Activated CD4-positive, alpha-beta T cell treated with anti-CD3 and anti-CD28 coated beads, Interleukin-2, amount 10 ng/mL, durations not matched to agents 7 days and 5 days (primary cell): ENCODE results near the gene TLR1. TPM values are rescaled to one million over a fixed set of nuclear protein-coding genes. Genes with fewer than 3 reads are reported as not detected.
"Not testable (repeated sequence)": the region's sequence is repeated elsewhere in the genome, so short reads cannot be mapped to it uniquely, and the experiment has no call there.

Experiments used
- CTCF ChIA-PET: fragments of 350-600 bp; sonication (Branson Sonifier 250); formaldehyde crosslinking; loops from one replicate; lab custom pipeline; 2021; ENCODE audit warnings: antibody characterized with exemption; lab: Charles Lee
- POLR2A ChIA-PET: fragments of 350-600 bp; sonication (Branson Sonifier 250); formaldehyde crosslinking; loops from one replicate; lab custom pipeline; 2021; ENCODE audit warnings: antibody characterized with exemption; lab: Charles Lee
- DNase-seq: peaks from one replicate; pipeline ENCODE4 v3.0.0-alpha.2; 2020
- H3K27ac Mint-ChIP-seq: one replicate; pipeline ENCODE4 v1.8.0; 2021; ENCODE audit warnings: mild to moderate bottlenecking, moderate library complexity, mixed read lengths
- H3K27me3 Mint-ChIP-seq: one replicate; pipeline ENCODE4 v1.8.0; 2021; ENCODE audit warnings: mixed read lengths
- H3K36me3 Mint-ChIP-seq: one replicate; pipeline ENCODE4 v1.8.0; 2021; ENCODE audit warnings: low read depth, mixed read lengths
- H3K4me1 Mint-ChIP-seq: one replicate; pipeline ENCODE4 v1.8.0; 2021; ENCODE audit warnings: mixed read lengths
- H3K4me3 Mint-ChIP-seq: one replicate; pipeline ENCODE4 v1.8.0; 2021; ENCODE audit warnings: mild to moderate bottlenecking, moderate library complexity, mixed read lengths
- H3K9me3 Mint-ChIP-seq: one replicate; pipeline ENCODE4 v1.8.0; 2021; ENCODE audit warnings: mixed read lengths
- total RNA-seq, 2 experiments: library from RNA; stranded (reverse); gene quantifications; one replicate each; pipeline ENCODE4 v1.2.3, GENCODE V29; 2021

TLR1 gene
- total RNA-seq, 2 experiments from 2014 or later: 19.5 to 21.0 TPM

- peaks cover 11% of the 10 kb centered on the region for H3K36me3 Mint-ChIP-seq
- CTCF ChIA-PET: interaction anchor here (0.6 kb wide), 1 partner anchor 909 kb away, joined by 3 read pairs; no protein-coding TSS in a partner anchor
These were observed 17.1 kb upstream of the TLR1 start for GRCh38 chr4:38821739-38822138.

GRCh38 chr4:38820329-38821061 is 15.9 kb upstream of the TLR1 start:
- H3K9me3 Mint-ChIP-seq: peaks cover 15% of the 10 kb centered on the region
- peaks cover 2% of the 10 kb centered on the region for H3K27me3 Mint-ChIP-seq
- H3K27ac Mint-ChIP-seq: peak overlapping the region; percentile 33
- DNase-seq: no peak
- ChIA-PET POLR2A (no interaction called here), CTCF (no interaction called here)
- peaks cover 11% of the 10 kb centered on the region for H3K36me3 Mint-ChIP-seq
- H3K4me1 Mint-ChIP-seq: peaks cover 17% of the 10 kb centered on the region
- no peak overlapping the region for H3K4me3 Mint-ChIP-seq

More at GRCh38 chr4:38821739-38822138, 17.1 kb upstream of the TLR1 start:
- POLR2A ChIA-PET: no interaction called here
- no peak for DNase-seq
- H3K27ac Mint-ChIP-seq: no peak overlapping the region
- H3K9me3 Mint-ChIP-seq: peaks cover 21% of the 10 kb centered on the region
- H3K27me3 Mint-ChIP-seq: peaks cover 2% of the 10 kb centered on the region
- H3K4me3 Mint-ChIP-seq: no peak overlapping the region
- H3K4me1 Mint-ChIP-seq: peaks cover 17% of the 10 kb centered on the region

GRCh38 chr4:38819569-38819968 is 15.0 kb upstream of the TLR1 start:
- no peak for DNase-seq
- Mint-ChIP-seq H3K4me3 (no peak overlapping the region), H3K9me3 (peaks cover 13% of the 10 kb centered on the region), H3K4me1 (peaks cover 19% of the 10 kb centered on the region), H3K36me3 (peaks cover 10% of the 10 kb centered on the region), H3K27ac (no peak overlapping the region), H3K27me3 (peaks cover 2% of the 10 kb centered on the region)
- CTCF ChIA-PET: interaction anchor here (0.6 to 0.9 kb wide), 2 partner anchors 15 to 1780 kb away, joined by 3 to 4 read pairs; no protein-coding TSS in a partner anchor
- POLR2A ChIA-PET: no interaction called here

GRCh38 chr4:38818441-38818976 is 13.9 kb upstream of the TLR1 start:
- Mint-ChIP-seq H3K4me1 (peaks cover 22% of the 10 kb centered on the region), H3K9me3 (peaks cover 14% of the 10 kb centered on the region), H3K27ac (no peak overlapping the region), H3K27me3 (peaks cover 4% of the 10 kb centered on the region), H3K36me3 (peaks cover 14% of the 10 kb centered on the region), H3K4me3 (no peak overlapping the region)
- DNase-seq: no peak
- CTCF ChIA-PET: no interaction called here
- POLR2A ChIA-PET: no interaction called here

- Mint-ChIP-seq H3K4me3 (no peak overlapping the region), H3K9me3 (peaks cover 5% of the 10 kb centered on the region), H3K27me3 (peaks cover 4% of the 10 kb centered on the region), H3K4me1 (peaks cover 22% of the 10 kb centered on the region), H3K36me3 (peaks cover 6% of the 10 kb centered on the region), H3K27ac (no peak overlapping the region)
- ChIA-PET POLR2A (no interaction called here), CTCF (interaction anchor here (0.8 kb wide), 1 partner anchor 14 kb away, joined by 3 read pairs; no protein-coding TSS in a partner anchor)
- DNase-seq: no peak
These were observed 11.5 kb upstream of the TLR1 start for GRCh38 chr4:38815885-38816782.

GRCh38 chr4:38814386-38814785 is 9.8 kb upstream of the TLR1 start:
- no peak overlapping the region for H3K4me3 Mint-ChIP-seq
- CTCF ChIA-PET: no interaction called here
- peaks cover 6% of the 10 kb centered on the region for H3K36me3 Mint-ChIP-seq
- peaks cover 5% of the 10 kb centered on the region for H3K9me3 Mint-ChIP-seq
- H3K27me3 Mint-ChIP-seq: peaks cover 3% of the 10 kb centered on the region
- no peak overlapping the region for H3K27ac Mint-ChIP-seq
- no peak for DNase-seq
- H3K4me1 Mint-ChIP-seq: peaks cover 7% of the 10 kb centered on the region
- POLR2A ChIA-PET: no interaction called here

GRCh38 chr4:38811297-38811696 is 6.7 kb upstream of the TLR1 start:
- Mint-ChIP-seq H3K4me1 (peaks cover 6% of the 10 kb centered on the region), H3K27ac (no peak overlapping the region), H3K4me3 (no peak overlapping the region), H3K36me3 (peaks cover 6% of the 10 kb centered on the region), H3K27me3 (peaks cover 3% of the 10 kb centered on the region), H3K9me3 (peaks cover 5% of the 10 kb centered on the region)
- no peak for DNase-seq
- ChIA-PET POLR2A (no interaction called here), CTCF (no interaction called here)

GRCh38 chr4:38807462-38807861 is 2.9 kb upstream of the TLR1 start:
- peaks cover 19% of the 10 kb centered on the region for H3K36me3 Mint-ChIP-seq
- not testable (repeated sequence) for DNase-seq

GRCh38 chr4:38806251-38806650 is 1.7 kb upstream of the TLR1 start:
- DNase-seq, H3K27me3 Mint-ChIP-seq, POLR2A ChIA-PET, H3K4me3 Mint-ChIP-seq: not testable (repeated sequence)
- peak overlapping the region; percentile 90 for H3K27ac Mint-ChIP-seq
- CTCF ChIA-PET: interaction anchor here (1.5 to 2.3 kb wide), 2 partner anchors 24 to 28 kb away, joined by 3 to 8 read pairs; partner anchors contain the start of gene TLR10
- peaks cover 13% of the 10 kb centered on the region for H3K9me3 Mint-ChIP-seq
- peaks cover 31% of the 10 kb centered on the region for H3K36me3 Mint-ChIP-seq
- peaks cover 36% of the 10 kb centered on the region for H3K4me1 Mint-ChIP-seq

More at GRCh38 chr4:38807462-38807861, 2.9 kb upstream of the TLR1 start:
- CTCF ChIA-PET, H3K27ac Mint-ChIP-seq, POLR2A ChIA-PET, H3K9me3 Mint-ChIP-seq, H3K4me3 Mint-ChIP-seq, H3K27me3 Mint-ChIP-seq: not testable (repeated sequence)
- peaks cover 32% of the 10 kb centered on the region for H3K4me1 Mint-ChIP-seq

- H3K9me3 Mint-ChIP-seq: peaks cover 18% of the 10 kb centered on the region
- CTCF ChIA-PET: interaction anchor here (1.5 to 3.0 kb wide), 3 partner anchors 11 to 29 kb away, joined by 3 to 14 read pairs (median 8); partner anchors contain the start of gene TLR10
- DNase-seq: peak; percentile 29
- POLR2A ChIA-PET: interaction anchor here (0.5 kb wide), 1 partner anchor 643 kb away, joined by 3 read pairs; no protein-coding TSS in a partner anchor
- H3K27me3 Mint-ChIP-seq: peaks cover 2% of the 10 kb centered on the region
- peaks cover 36% of the 10 kb centered on the region for H3K4me1 Mint-ChIP-seq
- peak overlapping the region; percentile 90 for H3K27ac Mint-ChIP-seq
- H3K36me3 Mint-ChIP-seq: peaks cover 37% of the 10 kb centered on the region
- peak overlapping the region; percentile 81 for H3K4me3 Mint-ChIP-seq
These were observed 1.0 kb upstream of the TLR1 start for GRCh38 chr4:38805530-38806145.

GRCh38 chr4:38803833-38804653 is 548 bp downstream of the TLR1 start:
- DNase-seq: peak; percentile 22
- ChIA-PET CTCF (interaction anchor here (0.6 to 3.0 kb wide), 11 partner anchors 9 to 1864 kb away, joined by 3 to 14 read pairs (median 4); partner anchors contain the start of gene TLR10), POLR2A (interaction anchor here (0.6 kb wide), 1 partner anchor 596 kb away, joined by 3 read pairs; no protein-coding TSS in a partner anchor)
- H3K4me3 Mint-ChIP-seq: peak overlapping the region; percentile 81
- H3K27me3 Mint-ChIP-seq: no peaks in the 10 kb centered on the region
- H3K9me3 Mint-ChIP-seq: peaks cover 32% of the 10 kb centered on the region
- peaks cover 36% of the 10 kb centered on the region for H3K4me1 Mint-ChIP-seq
- peak overlapping the region; percentile 90 for H3K27ac Mint-ChIP-seq
- peaks cover 53% of the 10 kb centered on the region for H3K36me3 Mint-ChIP-seq
